GM12878 (cell line): ENCODE measurements around the gene HSPBAP1. TPM values are rescaled to one million over a fixed set of nuclear protein-coding genes. Genes with fewer than 3 reads are reported as not detected.

Source experiments
- ASH2L ChIP-seq: fragments of 300-600, 200-600 bp; sonication (generic); IDR thresholded peaks from 2 replicates; pipeline ENCODE4 v1.6.1; 2017; ENCODE audit warnings: low read depth, mild to moderate bottlenecking, borderline replicate concordance
- CBX3 ChIP-seq: fragments of 200-600 bp; sonication (generic); IDR thresholded peaks from 2 replicates; pipeline ENCODE4 v1.6.1; 2016; ENCODE audit warnings: low read depth, borderline replicate concordance
- E4F1 ChIP-seq: fragments of 450-650 bp; IDR thresholded peaks from 2 replicates; pipeline ENCODE4 v1.6.1; 2018; ENCODE audit warnings: borderline replicate concordance, mild to moderate bottlenecking; ENCODE audit not compliant: partially characterized antibody
- ETV6 ChIP-seq, 2 experiments: fragments of 450-650 bp in 1 of 2; IDR thresholded peaks in 1 of 2; conservative IDR thresholded peaks in 1 of 2; 2 replicates each; pipeline ENCODE4 v1.6.1; 2014; ENCODE audit warnings: antibody characterized with exemption in 1 of 2, borderline replicate concordance in 1 of 2, low read depth in 1 of 2, mild to moderate bottlenecking in 1 of 2, moderate library complexity in 1 of 2
- HCFC1 ChIP-seq: fragments of 150-350 bp; IDR thresholded peaks from 2 replicates; pipeline ENCODE4 v1.6.1; 2014; ENCODE audit warnings: low read length
- STAT1 ChIP-seq: fragments of 450-650 bp; conservative IDR thresholded peaks from 2 replicates; pipeline ENCODE4 v1.6.1; 2014; ENCODE audit warnings: antibody characterized with exemption, mild to moderate bottlenecking
- WRNIP1 ChIP-seq: IDR thresholded peaks from 2 replicates; pipeline ENCODE4 v1.6.1; 2011; ENCODE audit warnings: low read depth, low read length, improper control_type of control experiment, borderline replicate concordance
- polyA plus RNA-seq, 11 experiments: library from polyadenylated mRNA; depleted of rRNA in 4 of 11; unstranded in 6 of 11; stranded (reverse) in 5 of 11; fragments of >200 nt; fragmentation: Nextera tagmentation in 4 of 11; fragmentation: Illumina TruSeq in 1 of 11; extraction: Ambion mirVana in 4 of 11; extraction: Trizol in 1 of 11; gene quantifications; 1 replicate in 1 of 11; 2 replicates in 10 of 11; pipeline versions ENCODE4 v1.2.1 to v1.2.3, GENCODE V29; 2011 to 2016; ENCODE audit warnings: inconsistent platforms in 2 of 11, missing spikeins in 2 of 11, low read depth in 1 of 11
- total RNA-seq, 4 experiments: library from RNA; depleted of rRNA in 3 of 4; stranded (reverse); fragments of >200 nt in 3 of 4; fragmentation: Illumina TruSeq in 1 of 4; extraction: Trizol in 1 of 4; gene quantifications; 2 replicates each; pipeline versions ENCODE4 v1.2.1 to v1.2.3, GENCODE V29; 2013 to 2021
- TF ChIP-seq, protein P1 (sequence below): fragments of 450-650 bp; IDR thresholded peaks from 2 replicates; pipeline ENCODE4 v1.6.1; 2016; ENCODE audit warnings: mild to moderate bottlenecking, moderate library complexity, borderline replicate concordance
- TF ChIP-seq, protein P2 (sequence below): fragments of 450-650 bp; IDR thresholded peaks from 2 replicates; pipeline ENCODE4 v1.6.1; 2017; ENCODE audit warnings: mild to moderate bottlenecking, moderate library complexity

The HSPBAP1 gene
- total and polyA plus RNA-seq, 10 of the 15 experiments (the other 5 are each of a cell fraction or from before 2014, with no cell fraction given), result 3.2 to 10.3 (median 7.9) TPM

DNA sequence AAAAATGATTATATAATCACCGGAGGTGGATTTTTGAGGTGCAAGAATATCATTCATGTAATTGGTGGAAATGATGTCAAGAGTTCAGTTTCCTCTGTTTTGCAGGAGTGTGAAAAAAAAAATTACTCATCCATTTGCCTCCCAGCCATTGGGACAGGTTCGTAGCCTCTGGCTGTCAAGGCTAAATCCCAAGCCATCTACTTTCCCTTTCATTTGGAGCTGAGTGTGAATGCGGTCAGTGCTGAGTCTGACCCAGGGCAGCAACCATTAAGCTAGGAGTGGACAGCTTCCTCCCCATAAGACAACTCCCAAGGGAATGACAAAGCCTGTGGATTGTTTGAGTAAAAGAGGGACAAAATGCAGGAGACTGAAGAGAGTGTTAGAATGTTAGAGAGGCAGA is 79.4 kb downstream of the HSPBAP1 start (continued):
- TF ChIP-seq, protein P1, sequence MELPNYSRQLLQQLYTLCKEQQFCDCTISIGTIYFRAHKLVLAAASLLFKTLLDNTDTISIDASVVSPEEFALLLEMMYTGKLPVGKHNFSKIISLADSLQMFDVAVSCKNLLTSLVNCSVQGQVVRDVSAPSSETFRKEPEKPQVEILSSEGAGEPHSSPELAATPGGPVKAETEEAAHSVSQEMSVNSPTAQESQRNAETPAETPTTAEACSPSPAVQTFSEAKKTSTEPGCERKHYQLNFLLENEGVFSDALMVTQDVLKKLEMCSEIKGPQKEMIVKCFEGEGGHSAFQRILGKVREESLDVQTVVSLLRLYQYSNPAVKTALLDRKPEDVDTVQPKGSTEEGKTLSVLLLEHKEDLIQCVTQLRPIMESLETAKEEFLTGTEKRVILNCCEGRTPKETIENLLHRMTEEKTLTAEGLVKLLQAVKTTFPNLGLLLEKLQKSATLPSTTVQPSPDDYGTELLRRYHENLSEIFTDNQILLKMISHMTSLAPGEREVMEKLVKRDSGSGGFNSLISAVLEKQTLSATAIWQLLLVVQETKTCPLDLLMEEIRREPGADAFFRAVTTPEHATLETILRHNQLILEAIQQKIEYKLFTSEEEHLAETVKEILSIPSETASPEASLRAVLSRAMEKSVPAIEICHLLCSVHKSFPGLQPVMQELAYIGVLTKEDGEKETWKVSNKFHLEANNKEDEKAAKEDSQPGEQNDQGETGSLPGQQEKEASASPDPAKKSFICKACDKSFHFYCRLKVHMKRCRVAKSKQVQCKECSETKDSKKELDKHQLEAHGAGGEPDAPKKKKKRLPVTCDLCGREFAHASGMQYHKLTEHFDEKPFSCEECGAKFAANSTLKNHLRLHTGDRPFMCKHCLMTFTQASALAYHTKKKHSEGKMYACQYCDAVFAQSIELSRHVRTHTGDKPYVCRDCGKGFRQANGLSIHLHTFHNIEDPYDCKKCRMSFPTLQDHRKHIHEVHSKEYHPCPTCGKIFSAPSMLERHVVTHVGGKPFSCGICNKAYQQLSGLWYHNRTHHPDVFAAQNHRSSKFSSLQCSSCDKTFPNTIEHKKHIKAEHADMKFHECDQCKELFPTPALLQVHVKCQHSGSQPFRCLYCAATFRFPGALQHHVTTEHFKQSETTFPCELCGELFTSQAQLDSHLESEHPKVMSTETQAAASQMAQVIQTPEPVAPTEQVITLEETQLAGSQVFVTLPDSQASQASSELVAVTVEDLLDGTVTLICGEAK, result no peak
- TF ChIP-seq CBX3 (no peak), HCFC1 (no peak), STAT1 (no peak), ASH2L (no peak), WRNIP1 (no peak), E4F1 (no peak), ETV6 (conservative IDR thresholded peaks at IDR 0.05 in 1 of 2, IDR thresholded peaks at IDR 0.05 in 1 of 2; ENCODE audit: borderline replicate concordance in 1 of 2, low read depth in 1 of 2) (no peak)
- TF ChIP-seq, protein P2, sequence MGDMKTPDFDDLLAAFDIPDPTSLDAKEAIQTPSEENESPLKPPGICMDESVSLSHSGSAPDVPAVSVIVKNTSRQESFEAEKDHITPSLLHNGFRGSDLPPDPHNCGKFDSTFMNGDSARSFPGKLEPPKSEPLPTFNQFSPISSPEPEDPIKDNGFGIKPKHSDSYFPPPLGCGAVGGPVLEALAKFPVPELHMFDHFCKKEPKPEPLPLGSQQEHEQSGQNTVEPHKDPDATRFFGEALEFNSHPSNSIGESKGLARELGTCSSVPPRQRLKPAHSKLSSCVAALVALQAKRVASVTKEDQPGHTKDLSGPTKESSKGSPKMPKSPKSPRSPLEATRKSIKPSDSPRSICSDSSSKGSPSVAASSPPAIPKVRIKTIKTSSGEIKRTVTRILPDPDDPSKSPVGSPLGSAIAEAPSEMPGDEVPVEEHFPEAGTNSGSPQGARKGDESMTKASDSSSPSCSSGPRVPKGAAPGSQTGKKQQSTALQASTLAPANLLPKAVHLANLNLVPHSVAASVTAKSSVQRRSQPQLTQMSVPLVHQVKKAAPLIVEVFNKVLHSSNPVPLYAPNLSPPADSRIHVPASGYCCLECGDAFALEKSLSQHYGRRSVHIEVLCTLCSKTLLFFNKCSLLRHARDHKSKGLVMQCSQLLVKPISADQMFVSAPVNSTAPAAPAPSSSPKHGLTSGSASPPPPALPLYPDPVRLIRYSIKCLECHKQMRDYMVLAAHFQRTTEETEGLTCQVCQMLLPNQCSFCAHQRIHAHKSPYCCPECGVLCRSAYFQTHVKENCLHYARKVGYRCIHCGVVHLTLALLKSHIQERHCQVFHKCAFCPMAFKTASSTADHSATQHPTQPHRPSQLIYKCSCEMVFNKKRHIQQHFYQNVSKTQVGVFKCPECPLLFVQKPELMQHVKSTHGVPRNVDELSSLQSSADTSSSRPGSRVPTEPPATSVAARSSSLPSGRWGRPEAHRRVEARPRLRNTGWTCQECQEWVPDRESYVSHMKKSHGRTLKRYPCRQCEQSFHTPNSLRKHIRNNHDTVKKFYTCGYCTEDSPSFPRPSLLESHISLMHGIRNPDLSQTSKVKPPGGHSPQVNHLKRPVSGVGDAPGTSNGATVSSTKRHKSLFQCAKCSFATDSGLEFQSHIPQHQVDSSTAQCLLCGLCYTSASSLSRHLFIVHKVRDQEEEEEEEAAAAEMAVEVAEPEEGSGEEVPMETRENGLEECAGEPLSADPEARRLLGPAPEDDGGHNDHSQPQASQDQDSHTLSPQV, result no peak
